CD4-positive, alpha-beta T cell treated with Interleukin-12 subunit alpha and Interleukin-12 subunit beta, for 1 hour (primary cell): Measurements from ENCODE around the gene AIFM3.

Experiments
- DNase-seq: peaks from one replicate; pipeline ENCODE4 v3.0.0-alpha.2; 2020

AIFM3 gene

DNA sequence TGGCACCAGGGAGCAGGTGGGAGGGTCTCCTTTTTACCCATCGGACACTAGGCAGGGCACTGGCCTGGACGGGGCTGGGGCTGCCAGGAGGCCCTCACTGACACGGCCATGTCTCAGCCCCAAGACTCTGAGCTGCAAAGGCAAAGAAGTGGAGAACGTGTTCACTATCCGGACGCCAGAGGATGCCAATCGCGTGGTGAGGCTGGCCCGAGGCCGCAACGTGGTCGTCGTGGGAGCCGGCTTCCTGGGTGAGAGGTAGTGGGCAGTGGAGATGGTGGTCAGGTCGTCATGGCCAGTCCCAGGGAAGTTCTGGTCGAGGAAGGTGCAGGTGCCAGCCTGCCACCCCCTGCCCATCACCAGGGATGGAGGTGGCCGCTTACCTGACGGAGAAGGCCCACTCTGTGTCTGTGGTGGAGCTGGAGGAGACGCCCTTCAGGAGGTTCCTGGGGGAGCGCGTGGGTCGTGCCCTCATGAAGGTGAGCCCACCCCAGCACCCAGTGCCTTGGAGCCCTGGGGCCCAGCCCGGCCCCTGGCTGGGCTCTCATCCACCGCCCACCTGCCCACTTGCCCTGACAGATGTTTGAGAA lies 9.3 kb downstream of the AIFM3 start:
- no peak for DNase-seq

DNA sequence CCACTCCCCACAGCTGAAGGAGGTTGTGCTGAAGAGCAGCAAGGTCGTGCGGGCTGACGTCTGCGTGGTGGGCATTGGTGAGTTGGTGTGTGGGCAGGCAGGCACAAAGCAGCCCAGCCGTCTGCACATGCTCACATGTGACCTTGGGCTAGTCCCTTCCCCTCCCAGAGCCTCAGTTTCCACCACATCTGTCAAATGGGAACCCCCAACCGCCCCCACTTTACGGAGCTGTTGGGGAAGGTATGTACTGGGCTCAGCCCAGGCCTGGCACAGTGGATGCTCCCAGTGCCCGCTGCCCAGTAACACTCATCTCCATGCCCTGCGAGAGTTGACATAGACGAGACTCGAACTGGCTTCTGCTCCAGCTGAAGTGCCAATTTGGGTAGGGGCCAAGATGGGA lies 10.0 kb downstream of the AIFM3 start:
- DNase-seq = no peak

DNA sequence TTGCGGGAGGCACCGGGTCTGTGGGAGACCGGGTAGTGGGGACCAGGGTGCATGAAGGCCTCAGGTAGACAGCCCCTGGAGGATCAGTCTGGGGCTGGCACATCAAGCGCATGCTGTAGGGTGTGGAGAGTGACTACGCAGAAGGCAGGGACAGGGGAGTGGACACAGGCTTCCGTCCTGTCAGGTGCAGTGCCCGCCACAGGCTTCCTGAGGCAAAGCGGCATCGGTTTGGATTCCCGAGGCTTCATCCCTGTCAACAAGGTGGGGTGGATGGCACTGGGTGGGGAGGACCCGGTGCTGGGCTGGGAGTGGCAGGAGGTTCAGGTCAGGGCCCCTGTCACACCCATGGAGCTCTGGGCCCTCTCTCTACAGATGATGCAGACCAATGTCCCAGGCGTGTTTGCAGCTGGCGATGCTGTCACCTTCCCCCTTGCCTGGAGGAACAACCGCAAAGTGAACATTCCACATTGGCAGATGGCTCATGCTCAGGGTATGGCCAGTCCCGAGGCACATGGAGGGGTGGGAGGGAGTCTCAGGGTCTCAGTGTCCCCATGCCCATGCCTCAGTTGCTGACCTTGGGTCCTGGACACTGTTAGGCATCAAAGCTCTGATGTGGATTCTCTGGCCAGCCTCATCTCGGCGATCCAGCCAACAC lies 10.6 kb downstream of the AIFM3 start:
- no peak for DNase-seq

DNA sequence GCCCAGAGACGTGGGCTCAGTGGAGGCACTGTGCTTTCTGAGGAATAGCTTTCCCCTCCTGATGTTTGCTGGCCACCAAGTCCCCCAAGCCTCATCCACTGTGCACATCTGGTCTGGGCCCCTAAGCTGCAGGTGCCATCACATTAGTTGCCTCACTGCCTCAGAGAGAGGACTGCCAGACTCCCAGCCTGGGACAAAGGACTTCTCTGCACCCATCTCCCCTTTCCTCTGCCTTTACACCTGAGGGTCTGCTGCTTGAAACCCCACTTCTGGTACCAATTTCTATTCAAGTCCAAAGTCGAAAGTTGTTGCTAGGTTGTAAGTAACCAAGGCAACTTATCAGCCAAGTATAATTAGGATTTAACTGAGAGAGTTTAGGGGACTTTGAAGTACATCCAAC lies 11.4 kb downstream of the AIFM3 start:
- no peak for DNase-seq

DNA sequence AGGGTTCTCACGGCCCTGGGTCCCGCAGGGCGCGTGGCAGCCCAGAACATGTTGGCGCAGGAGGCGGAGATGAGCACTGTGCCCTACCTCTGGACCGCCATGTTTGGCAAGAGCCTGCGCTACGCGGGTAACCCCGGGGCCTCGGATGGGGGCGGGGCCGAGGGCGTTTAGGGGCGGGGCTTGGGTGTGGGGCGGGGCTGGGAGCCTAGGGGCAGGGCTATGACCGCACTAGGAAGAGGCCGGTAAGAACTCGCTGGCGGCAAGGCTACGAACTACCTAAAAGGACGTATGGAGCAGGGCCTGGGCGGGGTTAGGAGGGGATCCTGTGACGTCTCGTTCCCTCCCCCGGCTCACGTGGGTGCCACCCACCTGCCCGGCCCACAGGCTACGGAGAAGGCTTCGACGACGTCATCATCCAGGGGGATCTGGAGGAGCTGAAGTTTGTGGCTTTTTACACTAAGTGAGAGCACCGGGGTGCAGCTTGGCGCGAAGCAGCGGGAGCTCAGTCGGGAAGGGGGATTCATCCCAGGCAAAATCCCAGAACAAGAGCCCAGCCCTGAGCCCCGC lies 12.3 kb downstream of the AIFM3 start:
- DNase-seq = peak; percentile 70

DNA sequence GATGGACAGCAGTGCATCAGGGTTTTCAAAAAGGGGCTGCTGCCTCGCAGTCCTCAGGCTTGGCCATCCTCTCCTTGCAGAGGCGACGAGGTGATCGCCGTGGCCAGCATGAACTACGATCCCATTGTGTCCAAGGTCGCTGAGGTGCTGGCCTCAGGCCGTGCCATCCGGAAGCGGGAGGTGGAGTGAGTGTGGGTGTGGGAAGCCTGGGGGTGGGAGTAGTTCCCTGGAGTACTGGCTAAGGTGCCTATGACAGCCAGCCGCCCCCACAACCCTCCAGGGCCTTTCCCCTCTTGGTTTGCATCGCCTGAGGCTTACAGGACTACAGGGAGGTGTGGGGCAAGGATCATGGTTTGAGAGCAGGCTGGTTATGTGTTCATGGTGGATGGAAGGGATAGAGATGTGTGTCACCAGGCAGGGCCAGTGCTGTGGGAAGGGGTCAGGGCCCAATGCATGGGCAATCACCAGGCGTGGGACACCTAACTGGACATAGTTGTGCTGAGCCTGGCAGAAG lies 12.9 kb downstream of the AIFM3 start:
- no peak for DNase-seq

DNA sequence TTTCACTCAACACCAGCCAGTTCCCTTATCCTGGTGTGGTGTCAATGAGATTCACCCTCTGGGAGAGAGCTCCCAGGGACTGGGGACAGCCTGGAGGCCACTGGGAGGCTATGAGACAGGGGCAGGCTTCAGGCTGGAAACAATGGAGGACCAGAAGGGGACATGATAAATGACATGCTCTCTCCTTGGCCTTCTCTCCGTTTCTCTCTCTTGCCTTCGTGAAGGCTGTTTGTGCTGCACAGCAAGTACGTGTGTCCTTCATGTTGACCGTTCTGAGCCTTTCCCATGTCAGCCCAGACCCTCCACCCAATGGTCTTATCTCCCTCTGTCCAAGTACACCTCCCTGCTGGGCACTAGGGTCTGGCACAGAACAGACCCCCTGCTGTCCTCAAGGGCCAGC lies 13.5 kb downstream of the AIFM3 start:
- DNase-seq = no peak

DNA sequence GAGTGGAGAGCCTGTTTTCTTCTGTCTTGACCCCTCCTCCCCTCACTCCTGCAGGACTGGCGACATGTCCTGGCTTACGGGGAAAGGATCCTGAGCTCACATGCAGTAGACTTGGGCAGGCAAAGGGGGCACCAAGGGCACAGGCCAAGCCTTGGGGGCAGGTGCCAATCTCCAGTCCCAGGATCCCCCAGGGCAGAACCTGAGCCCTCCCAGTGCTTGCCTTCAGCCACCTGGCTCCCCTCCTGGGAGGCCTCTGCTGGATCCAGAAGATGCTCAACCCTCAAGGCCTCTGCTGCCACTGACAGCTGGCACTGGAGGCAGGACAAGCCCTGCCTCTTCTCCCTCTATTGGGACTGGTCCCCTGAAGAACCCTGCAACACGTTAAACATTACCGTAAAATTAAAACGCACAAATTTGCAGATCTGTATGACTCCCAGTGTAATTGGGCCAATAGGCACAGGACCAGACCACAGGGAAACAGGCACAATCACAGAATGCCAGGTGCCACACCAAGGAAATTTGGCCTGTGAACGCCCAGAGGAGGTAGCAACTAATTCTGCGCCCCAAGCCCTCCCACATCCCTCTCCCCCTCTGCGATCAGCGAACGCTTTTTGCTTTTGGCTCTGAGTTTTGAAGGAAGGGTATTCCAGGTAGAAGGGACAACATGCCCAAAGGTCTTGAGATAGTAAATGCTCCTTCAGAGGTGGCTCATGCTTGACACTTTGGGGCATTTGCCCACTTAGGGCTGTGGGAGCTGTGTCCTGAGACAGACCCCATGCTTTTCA lies 14.1 kb downstream of the AIFM3 start:
- DNase-seq = no peak

DNA sequence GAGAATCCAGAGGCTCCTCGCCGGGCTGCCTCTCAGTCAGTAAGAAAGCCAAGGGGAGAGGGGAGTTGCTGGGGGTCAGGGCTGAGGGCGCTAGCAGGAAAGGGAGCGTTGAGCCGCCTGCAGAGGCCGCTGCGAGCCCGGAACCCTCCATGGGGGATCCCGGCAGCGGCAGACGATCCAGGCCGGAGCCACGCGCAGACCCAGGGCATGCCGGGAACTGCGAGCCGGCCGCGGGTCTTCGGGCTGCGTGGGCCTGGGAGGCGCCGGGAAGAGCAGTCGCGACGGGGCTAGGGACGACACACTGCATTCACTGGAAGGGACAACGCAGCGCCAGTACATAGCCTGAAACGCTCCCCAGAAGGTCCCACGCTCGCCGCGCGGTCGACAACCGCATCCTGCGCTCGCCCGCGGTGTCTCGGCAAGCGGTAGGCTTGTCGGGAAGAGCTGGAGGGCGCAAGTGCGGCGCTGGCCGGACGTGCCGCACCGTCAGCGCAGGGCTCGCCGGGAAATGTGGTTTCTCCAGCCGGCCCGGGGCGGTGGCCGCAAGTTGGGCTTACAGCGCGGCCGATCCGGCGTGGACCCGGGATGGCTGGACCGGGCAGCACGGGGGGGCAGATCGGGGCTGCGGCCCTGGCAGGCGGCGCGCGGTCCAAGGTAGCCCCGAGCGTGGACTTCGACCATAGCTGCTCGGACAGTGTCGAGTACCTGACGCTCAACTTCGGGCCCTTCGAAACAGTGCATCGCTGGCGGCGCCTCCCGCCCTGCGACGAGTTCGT lies 14.9 kb downstream of the AIFM3 start, which contains the start of gene LZTR1:
TSS of gene LZTR1 (plus strand) at position 511 of the 776 bp plus-strand sequence. CDS start at position 586, 75 bp downstream.
- peak; percentile 68 for DNase-seq

DNA sequence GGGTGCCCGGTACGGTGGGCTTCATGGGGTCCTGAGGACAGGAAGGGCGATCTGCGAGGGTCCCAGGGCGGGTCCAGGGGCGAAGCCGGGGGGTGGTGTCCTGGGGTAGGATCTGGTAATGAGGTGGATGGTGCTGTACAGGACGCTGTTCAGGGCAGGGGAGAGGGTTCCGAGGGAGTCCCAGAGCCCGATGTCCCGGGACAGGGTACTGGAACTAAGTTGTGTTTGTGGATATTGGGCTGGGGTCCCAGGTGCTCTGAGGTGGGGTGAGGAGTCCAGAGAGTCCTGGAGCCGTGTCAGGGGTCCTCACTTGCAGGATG lies 15.5 kb downstream of the AIFM3 start:
- no peak for DNase-seq

DNA sequence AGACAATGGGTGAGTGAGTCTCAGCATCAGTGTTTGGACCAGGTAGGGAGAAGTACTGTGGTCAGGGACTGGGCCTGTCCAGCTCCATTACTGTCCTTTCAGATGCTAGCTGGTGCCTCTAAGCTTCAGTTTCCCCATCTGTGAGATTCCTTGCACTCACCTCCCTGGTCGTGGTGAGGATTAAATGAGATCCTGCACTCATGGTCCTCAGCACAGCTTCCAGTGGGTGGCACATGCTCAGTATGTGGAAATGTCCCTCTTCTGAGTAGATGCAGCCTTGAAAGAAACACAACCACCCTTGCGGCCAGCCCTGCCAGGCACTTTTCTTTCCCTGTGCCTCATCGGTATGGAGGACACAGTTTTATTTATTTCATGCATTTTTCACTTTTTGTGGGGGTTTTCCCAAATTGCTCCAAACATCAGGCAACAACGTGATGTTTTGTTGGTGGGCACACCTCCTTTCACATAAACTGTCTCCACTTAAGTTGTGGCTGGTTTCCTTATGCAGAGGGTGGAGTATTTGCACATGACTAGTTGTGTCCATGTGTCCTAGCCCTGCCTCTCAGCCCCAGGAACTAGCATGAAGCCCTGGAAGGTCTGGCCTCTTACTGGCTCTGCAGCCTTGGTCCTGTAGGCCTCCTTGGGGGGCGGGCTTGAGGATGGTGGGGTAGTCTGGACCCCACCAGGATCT lies 16.2 kb downstream of the AIFM3 start:
- no peak for DNase-seq

DNA sequence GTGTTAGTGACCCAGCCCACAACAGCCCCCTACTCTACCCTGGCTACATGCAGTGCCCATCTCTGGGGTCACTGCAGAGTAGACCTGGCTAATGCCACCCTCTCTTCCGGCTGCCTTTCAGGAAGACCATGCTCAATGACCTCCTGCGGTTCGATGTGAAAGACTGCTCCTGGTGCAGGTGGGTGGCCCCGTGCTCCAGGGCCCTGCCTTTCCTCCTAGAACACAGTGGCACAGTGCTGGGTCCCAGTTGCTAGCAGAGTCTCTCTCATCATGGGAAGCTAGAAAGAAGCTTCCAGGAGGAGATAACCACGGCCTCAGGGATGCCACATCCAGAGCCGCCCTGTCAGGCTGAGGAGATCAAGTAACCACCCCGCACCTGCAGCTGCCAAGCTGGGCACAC lies 18.7 kb downstream of the AIFM3 start:
- DNase-seq = no peak

DNA sequence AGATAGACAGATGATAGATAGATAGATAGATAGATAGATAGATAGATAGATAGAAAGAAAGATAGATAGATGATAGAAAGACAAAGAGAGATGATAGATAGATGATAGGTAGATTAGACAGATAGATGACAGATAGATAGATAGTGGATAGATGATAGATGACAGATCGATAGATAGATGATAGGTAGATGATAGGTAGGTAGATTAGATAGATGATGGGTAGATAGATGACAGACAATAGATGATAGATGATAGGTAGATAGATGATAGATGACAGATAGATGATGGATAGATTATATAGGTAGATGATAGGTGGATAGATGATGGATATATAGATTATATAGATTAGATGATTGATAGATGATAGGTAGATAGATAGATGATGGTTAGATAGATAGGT lies 19.3 kb downstream of the AIFM3 start:
- DNase-seq = no peak

DNA sequence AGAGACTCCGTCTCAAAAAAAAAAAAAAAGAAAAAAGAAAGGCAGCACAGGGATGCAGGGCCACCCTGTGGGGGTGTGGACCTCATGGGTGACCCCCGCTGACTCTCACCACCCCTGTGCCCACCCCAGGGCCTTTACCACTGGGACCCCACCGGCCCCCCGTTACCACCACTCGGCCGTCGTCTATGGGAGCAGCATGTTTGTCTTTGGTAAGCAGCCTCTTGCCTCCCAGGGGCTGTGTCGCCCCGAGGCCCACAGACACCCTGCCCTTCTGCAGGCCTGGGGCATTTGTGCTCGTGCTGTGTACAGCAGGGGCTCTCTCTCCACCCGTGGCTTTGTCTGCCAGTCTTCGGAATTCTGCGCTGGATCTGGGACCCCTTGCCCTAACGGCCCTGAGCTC lies 20.3 kb downstream of the AIFM3 start:
- no peak for DNase-seq

DNA sequence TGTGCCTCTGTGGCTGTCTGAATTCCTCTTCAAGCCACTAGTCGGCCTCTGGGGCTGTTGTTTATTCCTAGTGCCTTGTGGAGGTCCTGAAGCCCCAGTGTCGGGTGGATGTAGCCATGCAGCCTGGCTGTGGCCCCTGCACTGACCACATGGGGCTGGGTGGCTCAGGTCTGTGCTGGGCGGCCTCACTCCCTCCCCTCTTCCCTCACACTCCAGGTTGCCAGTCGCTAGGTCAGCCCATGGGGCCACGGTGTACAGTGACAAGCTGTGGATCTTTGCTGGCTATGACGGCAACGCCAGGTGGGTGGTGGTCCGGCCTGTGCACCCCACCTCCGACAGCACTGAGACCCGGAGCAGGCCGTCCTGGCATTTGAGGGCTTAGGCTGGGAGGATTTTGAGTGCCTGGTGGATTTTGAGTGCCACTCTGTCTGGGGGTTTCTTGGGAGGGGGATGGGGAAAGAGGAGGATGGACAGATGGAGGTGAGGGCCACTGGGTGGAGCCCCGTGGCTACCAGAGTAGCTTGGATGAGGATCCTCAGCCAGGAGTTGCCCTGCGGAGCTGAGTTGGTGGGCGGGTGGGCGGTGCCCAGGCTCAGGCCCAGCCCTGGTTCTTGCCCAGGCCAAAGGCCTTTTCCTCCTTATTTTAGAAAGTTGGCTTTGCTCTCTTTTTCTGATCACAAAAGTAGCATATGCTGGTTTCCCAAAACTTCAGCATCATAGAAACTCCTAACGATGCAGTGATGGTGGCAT lies 21.7 kb downstream of the AIFM3 start:
- no peak for DNase-seq

DNA sequence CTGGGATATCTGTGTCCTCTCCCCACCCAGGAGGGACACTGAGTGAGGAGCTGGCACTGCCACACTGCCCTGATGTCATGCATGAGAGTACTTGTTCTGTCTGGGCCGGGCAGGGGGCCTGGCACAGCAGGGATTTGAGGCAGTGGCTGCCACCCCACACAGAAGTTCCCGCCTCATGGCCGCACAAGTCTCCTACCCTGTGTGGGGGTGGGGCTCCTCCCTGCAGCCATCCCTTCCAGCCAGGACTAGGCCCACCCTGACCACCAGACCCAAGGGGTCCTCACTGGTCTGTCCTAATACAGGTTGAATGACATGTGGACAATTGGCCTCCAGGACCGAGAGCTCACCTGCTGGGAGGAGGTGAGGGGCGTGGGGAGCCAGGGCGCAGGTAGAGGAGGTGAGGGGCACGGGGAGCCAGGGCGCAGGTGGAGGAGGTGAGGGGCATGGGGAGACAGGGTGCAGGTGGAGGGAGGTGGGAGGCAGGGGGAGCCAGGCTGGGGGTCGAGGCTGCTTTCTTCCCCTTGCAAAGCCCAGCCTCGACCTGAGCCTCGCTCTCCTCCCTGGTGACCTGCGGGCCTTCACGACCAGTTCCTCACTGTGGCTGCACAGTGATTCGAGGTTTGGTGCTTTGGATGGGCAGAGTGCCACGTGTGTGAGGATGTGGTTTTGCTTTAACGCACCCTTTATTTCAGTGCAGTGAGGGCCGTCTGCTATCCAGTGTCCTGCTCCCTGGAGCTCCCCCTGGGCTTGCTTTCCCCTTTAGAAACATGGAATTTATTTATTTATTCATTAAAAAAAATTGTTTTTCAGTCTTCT lies 22.5 kb downstream of the AIFM3 start:
- DNase-seq = no peak

DNA sequence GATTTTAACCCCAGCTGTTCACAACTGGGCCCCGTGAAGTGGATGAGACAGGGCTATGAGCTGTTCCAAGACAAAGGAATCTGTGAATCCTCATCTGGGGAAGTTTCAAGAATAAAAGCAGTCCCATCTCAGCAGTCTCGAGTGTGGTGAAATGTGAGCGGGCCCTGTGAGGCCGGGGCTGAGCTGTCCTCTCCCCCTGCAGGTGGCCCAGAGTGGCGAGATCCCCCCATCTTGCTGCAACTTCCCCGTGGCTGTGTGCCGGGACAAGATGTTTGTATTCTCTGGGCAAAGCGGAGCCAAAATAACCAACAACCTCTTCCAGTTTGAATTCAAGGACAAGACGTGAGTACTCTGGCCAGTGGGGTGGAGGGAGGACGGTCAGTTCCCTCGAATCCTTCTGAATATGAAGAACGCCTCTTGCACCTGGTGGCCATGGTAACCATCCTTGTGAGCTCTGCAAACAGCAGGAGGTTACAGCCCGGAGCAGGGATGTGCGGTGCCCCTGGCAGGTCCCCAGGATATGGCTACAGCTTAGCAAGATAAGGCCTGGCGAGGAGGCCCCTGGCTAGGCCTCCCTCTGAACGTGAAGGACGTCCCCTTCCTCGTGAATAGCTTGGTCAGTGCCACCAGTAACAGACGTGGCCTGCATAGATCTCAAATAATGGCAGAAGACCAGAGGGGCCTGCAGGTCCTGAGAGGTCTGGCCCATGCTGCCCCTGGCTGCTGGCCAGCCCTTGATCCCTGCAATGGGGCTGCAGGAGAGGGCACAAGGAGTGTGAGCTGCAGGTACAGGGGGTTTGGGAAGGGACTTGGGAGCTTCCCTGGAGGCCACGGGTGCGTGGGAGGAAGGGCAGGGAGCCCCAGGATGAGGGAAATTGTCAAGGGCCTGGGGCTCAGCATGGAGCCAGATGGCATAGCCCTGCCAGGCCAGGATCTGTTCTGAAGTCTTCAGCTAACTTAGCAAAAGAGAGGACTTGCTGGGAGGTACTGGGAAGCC lies 23.4 kb downstream of the AIFM3 start:
- no peak for DNase-seq

DNA sequence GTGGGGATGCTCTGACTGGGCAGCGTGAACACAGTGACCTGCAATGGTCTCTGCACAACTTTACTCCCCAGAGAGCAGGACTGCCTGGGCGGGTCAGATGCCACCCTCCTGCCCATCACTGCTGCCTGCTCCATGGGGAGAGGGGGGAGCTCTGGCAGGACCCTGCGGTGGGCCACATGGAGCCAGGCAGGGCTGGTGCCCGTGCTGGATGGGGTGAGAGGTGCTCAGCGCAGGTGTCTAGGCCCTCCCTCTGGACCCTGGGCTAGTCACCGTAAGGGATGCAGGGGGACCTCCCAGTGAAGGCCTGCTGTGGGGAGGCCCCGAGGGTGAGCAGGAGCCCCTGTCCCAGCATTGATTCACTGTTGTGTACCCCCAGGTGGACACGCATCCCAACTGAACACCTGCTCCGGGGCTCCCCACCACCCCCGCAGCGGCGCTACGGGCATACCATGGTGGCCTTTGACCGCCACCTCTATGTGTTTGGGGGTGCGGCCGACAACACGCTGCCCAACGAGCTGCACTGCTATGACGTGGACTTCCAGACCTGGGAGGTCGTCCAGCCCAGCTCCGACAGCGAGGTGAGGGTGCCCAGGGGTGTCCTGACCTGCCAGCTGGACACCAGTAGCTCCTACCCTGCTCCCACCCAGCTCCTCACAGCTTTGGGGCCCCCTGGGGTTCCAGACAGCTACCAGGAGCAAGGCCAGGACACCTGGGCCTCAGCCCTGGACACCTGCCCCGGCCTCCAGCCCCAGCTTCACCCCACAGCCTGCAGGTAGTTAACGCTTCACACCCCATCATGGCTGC lies 24.4 kb downstream of the AIFM3 start:
- no peak for DNase-seq

DNA sequence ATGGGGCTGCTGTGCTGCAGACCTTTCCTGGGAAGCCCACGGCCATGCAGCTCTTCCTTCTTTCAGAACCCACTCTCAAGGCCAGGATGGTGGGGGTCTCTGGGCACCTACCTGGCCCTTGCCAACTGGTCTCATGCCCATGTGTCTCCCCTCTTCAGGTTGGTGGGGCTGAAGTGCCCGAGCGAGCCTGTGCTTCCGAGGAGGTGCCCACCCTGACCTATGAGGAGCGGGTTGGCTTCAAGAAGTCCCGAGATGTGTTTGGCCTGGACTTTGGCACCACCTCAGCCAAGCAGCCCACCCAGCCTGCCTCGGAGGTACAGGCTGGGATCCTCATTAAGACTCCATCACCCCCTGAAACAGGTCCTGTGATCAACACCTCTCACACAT lies 25.0 kb downstream of the AIFM3 start:
- no peak for DNase-seq
